GM18498 (cell line): ENCODE results near the gene TCP11X2.
"Not testable (repeated sequence)": the region's sequence is repeated elsewhere in the genome, so short reads cannot be mapped to it uniquely, and the experiment has no call there.

Experiments used
- ATAC-seq: cut with Tn5 transposase; IDR thresholded peaks from one replicate; pipeline ENCODE4 v1.9.1; 2021; ENCODE audit warnings: mild to moderate bottlenecking, moderate library complexity; ENCODE audit not compliant: unreplicated experiment

Gene TCP11X2

GRCh38 chrX:102471762-102472220 is at the start of gene TCP11X2:
TSS of gene TCP11X2 (minus strand) at chrX:102471812.
- not testable (repeated sequence) for ATAC-seq

GRCh38 chrX:102517326-102517725 is 45.7 kb upstream of the TCP11X2 start:
- no peak for ATAC-seq

- peak; percentile 81 for ATAC-seq
These were observed 44.6 kb upstream of the TCP11X2 start, which contains the start of gene TMSB15A for GRCh38 chrX:102515975-102516941. TSS of gene TMSB15A (minus strand) at chrX:102516739.

DNA sequence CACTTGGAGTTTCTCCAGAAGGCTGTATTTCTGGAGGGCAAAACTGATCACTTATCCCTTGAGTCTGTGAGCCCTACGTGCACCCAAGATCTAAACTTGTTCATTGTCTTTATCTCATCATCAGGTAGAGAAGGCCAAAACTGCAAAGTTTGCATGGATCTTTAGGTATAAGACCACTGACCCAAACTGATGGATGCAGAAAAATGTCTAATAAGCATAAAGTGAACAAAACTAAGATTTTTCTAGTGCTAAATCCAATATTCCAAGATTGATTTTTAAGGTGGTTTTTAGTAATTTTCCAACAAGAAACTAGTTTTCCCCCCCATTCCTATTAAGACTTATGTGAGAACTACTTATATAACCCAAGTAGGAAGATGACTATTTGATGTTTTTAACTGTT is 42.9 kb upstream of the TCP11X2 start:
- no peak for ATAC-seq

- ATAC-seq = no peak
These were observed 27.1 kb upstream of the TCP11X2 start for GRCh38 chrX:102498732-102499131.

DNA sequence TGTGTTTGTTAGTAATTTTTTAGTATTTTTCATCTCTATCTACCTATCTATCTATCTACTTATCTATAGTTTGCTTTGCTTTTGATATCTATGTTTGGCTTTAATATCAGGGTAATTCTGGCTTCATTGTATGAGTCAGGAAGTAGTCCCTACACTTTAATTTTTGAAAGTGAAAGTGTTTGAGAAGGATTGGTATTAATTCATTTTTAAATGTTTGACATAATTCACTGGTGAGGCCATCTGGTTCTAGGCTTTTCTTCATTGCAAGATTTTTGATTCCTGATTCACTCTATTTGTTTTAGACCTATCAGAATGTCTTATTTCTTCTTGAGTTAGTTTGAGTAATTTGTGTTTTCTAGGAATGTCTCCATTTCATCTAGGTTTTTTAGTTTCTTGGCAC is 20.2 kb upstream of the TCP11X2 start:
- no peak for ATAC-seq

GRCh38 chrX:102478765-102479164 is 7.2 kb upstream of the TCP11X2 start:
- ATAC-seq = not testable (repeated sequence)

- not testable (repeated sequence) for ATAC-seq
These were observed 1.4 kb downstream of the TCP11X2 start for GRCh38 chrX:102470215-102470614.

- not testable (repeated sequence) for ATAC-seq
These were observed 13.0 kb downstream of the TCP11X2 start for GRCh38 chrX:102458615-102459014.

DNA sequence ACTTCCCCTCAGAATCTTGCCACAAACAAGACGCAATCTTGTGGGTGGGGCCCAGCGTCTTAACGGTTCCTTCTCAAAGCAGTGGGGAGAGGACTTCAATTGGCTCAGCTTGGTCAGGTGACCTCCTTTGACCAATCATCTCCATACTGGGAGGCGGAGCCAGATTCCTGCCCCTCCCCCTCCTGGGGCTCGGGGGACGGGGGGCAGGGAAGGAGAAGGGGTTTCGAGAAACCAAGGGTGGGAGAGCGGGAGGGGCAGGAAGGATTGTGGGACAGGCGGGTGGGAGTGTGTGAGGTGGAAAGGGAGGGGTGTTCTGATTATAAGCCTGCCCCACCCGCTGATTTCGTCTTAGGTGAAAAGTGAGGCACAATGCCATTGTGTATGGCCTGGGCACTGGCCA is 31.7 kb downstream of the TCP11X2 start, which contains the start of gene NXF2B:
Gene NXF2B, minus strand, starts transcription at position 101 of the 400 bp plus-strand sequence. CDS start 59,972 bp downstream, outside the sequence.
- not testable (repeated sequence) for ATAC-seq

DNA sequence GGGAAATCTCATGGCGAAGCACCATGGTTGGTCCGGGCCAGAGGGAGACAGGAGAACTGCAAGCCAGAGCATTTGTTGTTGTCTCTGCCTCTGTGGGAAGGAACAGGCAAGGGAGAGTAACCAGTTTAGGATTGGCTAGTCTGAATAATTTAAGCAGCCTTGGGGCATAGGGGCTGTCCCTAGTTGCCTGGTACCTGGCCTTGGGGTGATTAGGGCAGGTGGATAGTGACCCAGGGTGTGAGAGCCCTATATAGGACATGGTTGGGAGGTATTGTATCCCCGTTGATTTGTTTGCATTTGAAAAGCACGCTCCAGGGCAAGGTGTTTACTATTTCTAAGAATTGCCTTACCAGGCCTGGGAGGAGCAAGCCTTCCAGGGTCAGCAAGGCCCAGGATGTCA is 57.1 kb downstream of the TCP11X2 start:
- not testable (repeated sequence) for ATAC-seq
